ENCODE measurements around the gene S100A5.
"Not testable (repeated sequence)": the region's sequence is repeated elsewhere in the genome, so short reads cannot be mapped to it uniquely, and the experiment has no call there.

Gene S100A5

GRCh38 chr1:153540394-153541361 lies at the start of gene S100A5:
S100A5 (minus strand) TSS chr1:153540934; CDS start chr1:153540191, 743 bp downstream.
- DNase-seq = no peak

- no peak for DNase-seq
These were observed 47.7 kb upstream of the S100A5 start for GRCh38 chr1:153588482-153588881.

- not testable (repeated sequence) for DNase-seq
These were observed 47.3 kb upstream of the S100A5 start for GRCh38 chr1:153588033-153588432.

GRCh38 chr1:153587314-153587713 lies 46.6 kb upstream of the S100A5 start:
- no peak for DNase-seq

- DNase-seq = no peak
These were observed 45.6 kb upstream of the S100A5 start for GRCh38 chr1:153586347-153586746.

- no peak for DNase-seq
These were observed 44.3 kb upstream of the S100A5 start for GRCh38 chr1:153585006-153585405.

- DNase-seq = no peak
These were observed 43.2 kb upstream of the S100A5 start for GRCh38 chr1:153583976-153584375.

GRCh38 chr1:153583514-153583913 lies 42.8 kb upstream of the S100A5 start:
- DNase-seq = not testable (repeated sequence)

- not testable (repeated sequence) for DNase-seq
These were observed 42.1 kb upstream of the S100A5 start for GRCh38 chr1:153582836-153583235.

- DNase-seq = no peak
These were observed 38.2 kb upstream of the S100A5 start for GRCh38 chr1:153578936-153579335.

GRCh38 chr1:153578490-153578889 lies 37.8 kb upstream of the S100A5 start:
- DNase-seq = no peak

- no peak for DNase-seq
These were observed 36.9 kb upstream of the S100A5 start for GRCh38 chr1:153577624-153578051.

GRCh38 chr1:153577138-153577537 lies 36.4 kb upstream of the S100A5 start:
- no peak for DNase-seq

- DNase-seq = not testable (repeated sequence)
These were observed 34.8 kb upstream of the S100A5 start for GRCh38 chr1:153575497-153575896.

- DNase-seq = not testable (repeated sequence)
These were observed 34.4 kb upstream of the S100A5 start for GRCh38 chr1:153575081-153575491.

- DNase-seq = no peak
These were observed 32.6 kb upstream of the S100A5 start for GRCh38 chr1:153573351-153573750.

GRCh38 chr1:153572569-153573015 lies 31.9 kb upstream of the S100A5 start:
- DNase-seq = peak; percentile 67

- DNase-seq = no peak
These were observed 31.0 kb upstream of the S100A5 start for GRCh38 chr1:153571706-153572105.

GRCh38 chr1:153570874-153571273 lies 30.1 kb upstream of the S100A5 start:
- no peak for DNase-seq

GRCh38 chr1:153569465-153569864 lies 28.7 kb upstream of the S100A5 start:
- DNase-seq = no peak

- DNase-seq = peak; percentile 70
These were observed 27.8 kb upstream of the S100A5 start for GRCh38 chr1:153568367-153569099.

GRCh38 chr1:153567621-153568366 lies 27.1 kb upstream of the S100A5 start:
- DNase-seq = no peak
